Measurements from ENCODE around the gene CCL19.

Gene CCL19

DNA sequence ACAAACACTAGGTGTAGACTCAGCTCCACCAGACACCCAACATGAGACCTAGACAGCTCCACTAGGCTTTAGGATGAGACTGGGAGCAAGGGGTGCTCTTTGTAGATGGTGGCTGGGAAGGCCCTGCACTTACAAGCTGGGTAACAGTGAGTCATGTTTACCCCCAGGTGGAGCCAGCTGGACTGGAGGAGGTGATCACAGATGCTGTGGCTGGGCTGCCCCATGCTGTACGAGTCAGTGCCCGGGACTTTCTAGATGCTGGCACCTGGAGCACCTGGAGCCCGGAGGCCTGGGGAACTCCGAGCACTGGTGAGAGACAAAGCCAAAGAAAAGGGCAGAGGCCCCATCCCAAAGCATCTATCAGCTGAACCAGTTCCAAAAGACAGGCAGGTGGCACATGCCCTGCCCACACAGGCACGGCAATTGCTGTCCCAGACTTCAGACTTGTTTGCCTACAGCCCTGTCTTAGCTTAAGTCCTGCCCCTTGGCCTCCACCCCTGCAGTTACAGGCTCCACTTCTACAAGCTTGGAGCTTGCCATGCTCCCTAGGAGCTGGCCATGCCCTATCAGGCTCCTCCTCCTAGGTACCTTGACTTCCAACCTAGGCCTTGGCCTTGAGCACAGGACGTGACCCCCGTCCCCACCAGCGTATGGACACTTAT, 31.4 kb downstream of the CCL19 start:
- no peak for DNase-seq

DNA sequence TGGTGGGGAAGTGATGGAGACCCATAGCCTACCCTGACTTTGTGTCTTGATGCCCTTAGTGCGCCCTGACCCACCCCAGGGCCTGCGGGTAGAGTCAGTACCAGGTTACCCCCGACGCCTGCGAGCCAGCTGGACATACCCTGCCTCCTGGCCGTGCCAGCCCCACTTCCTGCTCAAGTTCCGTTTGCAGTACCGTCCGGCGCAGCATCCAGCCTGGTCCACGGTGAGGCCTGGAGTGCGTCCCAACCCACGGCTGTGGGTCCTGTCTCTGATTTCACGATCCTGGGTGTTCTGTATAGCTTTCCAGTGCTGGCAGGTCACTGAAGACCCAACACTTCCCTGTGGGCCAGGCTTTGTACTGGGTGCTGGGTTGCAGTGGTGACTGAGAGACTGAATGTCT, 32.6 kb downstream of the CCL19 start:
- no peak for DNase-seq

DNA sequence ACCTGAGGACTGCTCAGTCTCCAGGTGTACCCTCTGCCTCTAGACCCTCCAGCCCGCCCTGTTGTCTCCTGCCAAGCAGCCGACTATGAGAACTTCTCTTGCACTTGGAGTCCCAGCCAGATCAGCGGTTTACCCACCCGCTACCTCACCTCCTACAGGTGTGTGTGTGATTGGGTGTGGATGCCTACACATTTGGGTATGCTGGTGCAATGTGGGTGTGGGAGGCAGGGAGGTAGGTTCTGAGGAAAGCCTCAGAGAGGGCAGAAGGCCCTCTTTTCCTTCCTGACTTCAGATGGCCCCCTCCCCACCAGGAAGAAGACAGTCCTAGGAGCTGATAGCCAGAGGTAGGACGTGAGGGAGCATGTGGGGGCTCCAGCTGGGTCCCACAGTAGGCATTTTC, 34.1 kb downstream of the CCL19 start:
- no peak for DNase-seq

DNA sequence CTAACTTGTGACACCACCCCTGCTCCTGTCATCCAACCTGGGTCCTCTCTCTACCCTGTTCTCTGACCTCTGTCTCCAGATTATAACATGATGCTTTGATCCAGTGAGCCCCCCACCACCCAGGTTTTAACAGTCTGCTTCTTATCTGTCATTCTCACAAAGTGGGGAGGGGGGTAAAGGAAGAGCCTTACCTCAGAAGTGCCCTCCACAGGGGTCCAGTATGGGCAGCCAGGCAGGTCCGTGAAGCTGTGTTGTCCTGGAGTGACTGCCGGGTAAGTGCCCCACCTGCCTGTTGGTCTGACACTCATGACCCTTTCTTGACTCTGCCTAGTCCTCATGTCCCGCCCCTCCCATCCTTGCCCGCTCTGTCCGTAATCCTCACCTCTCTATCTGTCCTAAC, 35.7 kb downstream of the CCL19 start:
- DNase-seq = no peak

DNA sequence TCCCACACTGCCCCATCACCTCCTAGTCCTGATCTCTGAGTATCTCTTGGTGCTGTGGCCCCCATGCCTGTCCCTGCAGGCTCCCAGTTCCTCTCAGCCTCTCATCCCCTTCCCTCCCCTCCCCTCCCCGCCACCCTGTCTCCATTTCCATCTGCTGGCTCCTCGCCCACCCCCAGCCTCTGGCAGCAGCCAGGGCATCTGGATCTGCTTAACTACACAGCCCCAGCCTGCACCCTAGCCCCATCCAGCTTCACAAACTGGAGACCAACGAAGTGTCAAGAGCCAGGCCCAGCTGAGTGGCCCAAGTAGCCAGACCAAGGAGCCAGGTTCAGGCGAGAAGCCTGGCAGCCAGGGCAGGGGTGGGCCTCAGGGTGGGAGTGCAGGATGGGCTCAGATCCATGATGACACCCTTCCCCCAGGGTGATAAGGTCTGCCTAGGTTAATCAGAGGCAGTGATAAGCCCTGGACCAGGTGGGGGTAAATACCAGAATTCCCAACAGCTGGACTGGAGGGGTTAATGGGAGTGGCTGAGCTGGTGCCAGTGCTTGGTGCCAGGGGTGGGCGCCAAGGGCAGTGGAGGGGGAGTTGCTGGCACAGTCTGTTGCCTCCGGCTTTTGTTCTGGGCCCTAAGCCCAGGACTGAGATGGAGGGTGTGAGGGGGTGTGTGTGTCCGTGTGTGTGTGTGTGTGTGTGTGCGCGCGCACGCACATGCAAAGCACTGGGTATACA, 36.6 kb downstream of the CCL19 start:
- no peak for DNase-seq

DNA sequence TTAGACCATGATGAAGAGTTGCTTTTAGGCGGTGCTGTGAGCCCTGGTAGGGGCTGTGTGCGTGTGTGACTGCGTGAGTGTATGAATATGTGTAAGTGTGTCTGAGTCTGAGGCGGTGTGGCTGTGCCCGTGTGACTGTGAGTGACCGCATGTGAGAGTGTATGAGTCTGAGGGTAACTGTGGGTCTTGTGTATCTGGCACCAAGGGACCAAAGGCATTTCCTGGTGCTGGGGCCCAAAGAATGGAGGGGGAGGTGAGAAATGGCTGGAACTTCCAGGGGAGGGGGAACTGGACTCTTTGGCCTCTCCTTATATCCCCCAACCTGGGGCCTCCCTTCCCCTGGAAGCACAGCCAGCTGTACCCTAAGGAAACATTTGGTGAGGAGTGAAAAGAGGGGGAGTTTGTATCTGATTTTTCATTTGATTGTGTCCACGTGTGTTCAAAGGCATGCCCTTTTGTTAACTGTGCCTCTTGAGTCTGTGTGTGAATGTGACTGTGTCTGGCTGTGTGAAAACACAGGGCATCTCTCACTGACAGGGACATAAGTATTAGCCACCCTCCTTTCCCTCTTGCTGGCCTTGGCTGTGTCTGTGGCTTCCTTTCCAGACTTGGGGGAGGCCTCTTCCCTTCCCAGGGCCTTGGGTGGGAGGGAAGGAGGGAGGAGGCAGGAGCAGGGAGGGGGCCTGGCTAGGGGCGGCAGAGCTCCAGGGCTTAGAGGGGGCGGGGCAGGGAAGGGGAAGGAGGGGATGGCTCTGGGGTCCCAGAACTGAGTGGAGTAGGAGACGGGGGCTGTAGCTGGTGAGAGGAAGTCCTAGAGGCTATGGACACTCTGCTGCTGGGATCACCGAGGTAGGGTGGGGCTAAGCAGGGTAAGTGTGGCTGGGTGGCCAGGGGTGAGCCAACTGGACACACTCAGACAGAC, 37.7 kb downstream of the CCL19 start:
- DNase-seq = no peak

DNA sequence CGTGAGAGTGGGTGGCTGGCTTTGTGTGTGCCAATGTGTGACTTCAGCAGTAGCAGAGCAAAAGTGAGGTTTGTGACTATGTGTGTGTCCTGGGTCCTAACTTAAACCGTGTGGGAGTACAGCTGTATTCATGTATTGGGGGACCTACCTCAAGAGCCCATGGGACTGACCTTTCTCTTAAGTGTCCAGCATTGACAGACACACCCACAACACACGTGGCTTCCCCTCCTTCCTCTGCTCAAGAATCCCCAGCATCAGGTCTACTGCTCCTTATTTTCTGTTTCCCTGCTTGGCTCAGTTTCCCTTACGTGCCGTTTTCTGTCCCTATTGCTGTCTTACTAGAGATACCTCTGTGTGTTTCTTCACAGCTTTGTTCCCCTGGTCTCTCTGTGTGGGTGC, 38.5 kb downstream of the CCL19 start:
- no peak for DNase-seq

DNA sequence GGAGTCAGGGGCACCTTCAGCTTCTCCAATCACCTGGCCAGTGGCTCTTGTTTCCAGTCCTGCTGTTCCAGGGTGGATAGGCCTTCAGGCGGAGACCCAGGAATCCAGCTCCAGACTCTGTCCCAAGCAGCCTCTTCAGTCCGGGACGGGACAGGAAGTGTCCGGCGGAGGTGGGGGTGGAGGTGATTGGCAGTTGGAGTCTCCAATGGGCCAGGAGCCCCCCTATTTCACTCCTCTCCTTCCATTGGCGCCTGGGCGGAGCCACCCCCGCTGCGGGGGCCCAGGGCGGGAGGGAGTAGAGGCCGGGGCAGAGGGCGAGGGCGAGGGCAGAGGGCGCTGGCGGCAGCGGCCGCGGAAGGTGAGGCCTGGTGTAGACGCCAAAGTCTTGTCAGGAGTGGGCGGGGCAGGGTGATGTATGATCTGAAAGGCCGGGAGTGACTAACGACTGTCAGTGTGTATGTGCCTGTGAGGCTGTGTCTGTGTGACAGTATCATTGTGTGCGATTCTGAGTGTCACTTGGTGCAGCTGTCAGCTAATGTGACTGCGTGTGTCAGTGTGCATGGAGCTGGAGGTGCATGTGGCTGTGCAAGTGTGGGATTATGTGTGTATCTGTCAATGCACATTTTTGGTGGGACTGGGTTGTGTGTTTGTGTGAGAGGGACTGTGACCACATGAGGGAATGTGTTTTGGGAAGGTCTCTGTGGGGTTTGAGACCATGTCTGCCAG, 39.0 kb downstream of the CCL19 start, which contains the start of gene IL11RA:
Gene IL11RA (plus strand): TSS at position 310 of the 726 bp plus-strand sequence. CDS start 3,033 bp downstream, outside the sequence.
- DNase-seq = no peak

DNA sequence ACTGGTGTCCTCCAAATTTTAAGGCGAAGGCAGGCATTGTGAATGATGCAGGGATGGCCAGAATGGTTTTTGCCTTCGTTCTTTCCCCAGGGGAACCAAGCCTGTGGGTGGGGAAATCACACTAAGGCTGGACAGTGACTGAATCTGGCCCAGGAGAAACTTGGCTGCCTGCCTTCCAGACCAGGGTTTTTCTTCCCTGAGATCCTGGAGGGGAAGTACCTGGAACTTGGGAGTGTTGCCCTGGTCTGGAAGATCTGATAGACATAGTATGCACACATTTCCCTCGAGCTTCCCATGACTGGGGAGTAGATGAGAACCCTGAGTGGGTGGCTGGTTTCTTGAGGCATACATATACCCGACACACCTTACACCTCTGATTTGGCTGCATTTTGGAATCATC, 39.8 kb downstream of the CCL19 start:
- no peak for DNase-seq

DNA sequence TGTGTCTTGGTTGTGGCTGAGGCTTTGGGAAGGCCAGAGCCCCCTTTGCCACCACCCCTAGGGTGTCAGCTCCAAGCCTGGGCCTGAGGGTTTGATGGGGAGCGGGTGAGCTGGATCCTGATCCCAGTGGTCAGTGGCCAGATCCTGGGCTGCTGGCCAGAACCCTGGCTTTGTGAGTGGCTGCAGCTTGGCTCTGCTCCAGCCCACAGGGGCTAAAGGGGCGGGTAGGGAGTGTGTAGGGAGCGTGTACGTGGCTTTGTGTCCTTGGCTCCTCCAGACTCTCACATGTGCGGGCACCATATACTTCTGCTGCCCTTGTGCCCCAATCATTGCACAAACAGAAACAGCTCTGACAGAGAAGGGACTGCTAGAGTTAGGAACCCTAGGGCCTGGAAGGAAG, 40.3 kb downstream of the CCL19 start:
- DNase-seq = no peak

DNA sequence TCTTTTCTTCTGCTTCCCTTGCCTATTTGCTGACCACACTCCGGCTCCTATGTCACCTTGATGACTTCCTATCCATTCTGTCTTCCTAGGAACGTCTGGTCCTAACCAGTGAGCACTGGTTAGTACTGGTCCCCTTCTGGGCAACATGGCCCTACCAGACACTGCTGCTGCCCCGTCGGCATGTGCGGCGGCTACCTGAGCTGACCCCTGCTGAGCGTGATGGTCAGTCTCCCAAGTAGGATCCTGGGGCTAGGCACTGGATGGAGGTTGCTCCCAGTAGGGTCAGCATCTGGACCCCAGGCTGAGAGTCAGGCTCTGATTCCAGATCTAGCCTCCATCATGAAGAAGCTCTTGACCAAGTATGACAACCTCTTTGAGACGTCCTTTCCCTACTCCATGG, 42.4 kb downstream of the CCL19 start:
- no peak for DNase-seq

DNA sequence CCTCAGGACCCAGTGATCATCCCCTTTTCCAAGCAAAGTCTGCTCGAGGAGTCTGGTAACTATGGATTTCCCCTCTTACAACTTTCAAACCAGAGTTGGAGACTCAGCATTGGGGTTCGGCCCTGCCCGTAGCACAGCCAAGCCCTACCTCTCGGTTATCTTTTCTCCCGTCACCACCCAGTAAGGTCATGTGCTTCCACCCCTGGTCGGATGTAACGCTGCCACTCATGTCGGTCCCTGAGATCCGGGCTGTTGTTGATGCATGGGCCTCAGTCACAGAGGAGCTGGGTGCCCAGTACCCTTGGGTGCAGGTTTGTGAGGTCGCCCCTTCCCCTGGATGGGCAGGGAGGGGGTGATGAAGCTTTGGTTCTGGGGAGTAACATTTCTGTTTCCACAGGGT, 43.4 kb downstream of the CCL19 start:
- no peak for DNase-seq

DNA sequence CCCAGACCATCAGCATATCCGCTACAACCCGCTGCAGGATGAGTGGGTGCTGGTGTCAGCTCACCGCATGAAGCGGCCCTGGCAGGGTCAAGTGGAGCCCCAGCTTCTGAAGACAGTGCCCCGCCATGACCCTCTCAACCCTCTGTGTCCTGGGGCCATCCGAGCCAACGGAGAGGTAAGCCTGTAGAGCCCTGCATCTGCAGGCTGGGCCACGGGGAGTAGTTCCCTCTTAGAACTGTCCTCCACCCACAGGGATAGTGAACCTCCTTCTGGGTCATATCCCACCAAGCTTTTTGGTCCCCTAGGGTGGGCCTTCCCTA, 44.0 kb downstream of the CCL19 start:
- no peak for DNase-seq

DNA sequence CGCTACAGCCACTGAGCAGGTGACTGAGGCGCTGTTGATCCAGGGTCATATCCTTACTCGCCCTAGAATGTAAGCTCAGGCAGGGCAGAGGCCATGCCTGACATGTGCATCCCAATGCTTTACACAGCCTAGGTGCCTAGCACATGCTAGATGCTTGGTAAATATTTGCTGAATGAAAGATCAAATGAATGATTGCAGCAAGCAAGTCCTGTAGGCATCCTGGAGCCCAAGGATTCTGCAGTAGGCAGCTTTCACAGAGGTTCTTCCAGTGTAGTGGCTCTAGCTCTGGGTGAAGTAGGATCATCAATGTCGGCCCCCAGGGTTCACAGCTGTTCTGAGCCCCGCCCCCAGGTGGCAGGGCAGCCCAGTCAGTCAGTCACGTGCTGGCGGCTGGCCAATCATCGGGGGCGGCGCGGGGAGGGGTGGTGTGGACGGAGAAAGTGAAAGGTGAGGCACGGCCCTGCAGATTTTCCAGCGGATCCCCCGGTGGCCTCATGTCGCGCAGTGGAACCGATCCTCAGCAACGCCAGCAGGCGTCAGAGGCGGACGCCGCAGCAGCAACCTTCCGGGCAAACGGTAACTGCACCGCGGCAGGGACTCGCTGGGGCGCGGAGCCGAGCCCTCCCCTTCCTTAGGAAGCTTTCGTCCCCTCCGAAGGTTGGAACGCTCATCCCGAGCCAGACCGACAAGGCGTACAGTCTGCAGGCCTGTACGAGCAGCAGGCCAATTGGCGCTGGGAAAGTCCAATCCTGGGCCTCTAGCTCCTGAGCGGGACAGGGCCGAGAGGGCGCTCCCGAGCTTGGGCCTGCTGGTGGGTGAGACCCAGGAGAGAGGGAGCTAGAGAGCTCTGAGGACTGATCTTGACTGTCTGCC, 44.6 kb downstream of the CCL19 start, which contains the start of gene GALT:
Gene GALT (plus strand): TSS at position 465 of the 873 bp plus-strand sequence. CDS start 30 bp downstream, at position 495.
- peak; percentile 93 for DNase-seq

DNA sequence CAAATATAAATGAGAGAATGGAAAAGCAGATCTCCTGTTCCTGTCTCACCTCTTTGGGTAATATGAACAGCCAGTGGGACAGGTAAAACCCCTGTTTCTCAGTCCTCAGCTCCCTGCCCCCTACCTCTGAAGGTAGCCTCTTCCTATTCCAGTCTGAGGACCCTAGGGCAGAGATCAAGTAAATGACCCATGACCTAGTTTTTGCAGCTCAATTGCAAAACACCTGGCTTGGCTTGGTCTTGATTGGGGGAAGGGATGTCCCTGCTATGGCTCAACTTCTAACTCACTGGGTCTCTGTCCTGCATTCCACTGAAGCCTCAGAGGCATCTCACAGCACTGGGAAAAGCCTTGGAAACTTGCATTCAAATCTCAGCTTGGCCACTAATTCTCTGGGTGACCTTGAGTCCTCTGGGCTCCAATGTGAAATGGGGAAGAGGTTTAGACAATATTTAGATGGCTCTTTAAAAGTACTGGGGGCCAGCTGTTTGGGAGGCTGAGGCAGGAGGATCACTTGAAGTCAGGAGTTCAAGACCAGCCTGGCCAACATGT, 46.2 kb downstream of the CCL19 start:
- no peak for DNase-seq

DNA sequence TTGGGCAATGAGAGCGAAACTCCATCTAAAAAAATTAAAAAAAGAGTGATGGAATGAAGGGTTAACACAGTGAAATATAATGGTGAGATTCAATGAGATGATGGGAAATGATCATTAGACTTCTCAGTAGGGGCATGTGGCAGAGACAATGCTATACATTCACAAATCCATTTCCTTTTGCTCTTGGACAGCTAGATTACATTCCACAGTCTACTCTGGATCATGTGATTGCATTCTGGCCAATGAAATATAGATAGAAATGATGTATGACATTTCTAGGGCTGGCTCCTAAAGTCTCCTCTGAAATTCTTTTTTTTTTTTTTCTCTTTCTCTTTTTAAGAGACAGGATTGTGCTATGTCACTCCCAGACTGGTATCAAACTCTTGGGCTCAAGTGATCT, 48.4 kb downstream of the CCL19 start:
- no peak for DNase-seq

All from NCI-H345 (cell line).